Measurements from ENCODE around the gene FOCAD.

FOCAD gene

DNA sequence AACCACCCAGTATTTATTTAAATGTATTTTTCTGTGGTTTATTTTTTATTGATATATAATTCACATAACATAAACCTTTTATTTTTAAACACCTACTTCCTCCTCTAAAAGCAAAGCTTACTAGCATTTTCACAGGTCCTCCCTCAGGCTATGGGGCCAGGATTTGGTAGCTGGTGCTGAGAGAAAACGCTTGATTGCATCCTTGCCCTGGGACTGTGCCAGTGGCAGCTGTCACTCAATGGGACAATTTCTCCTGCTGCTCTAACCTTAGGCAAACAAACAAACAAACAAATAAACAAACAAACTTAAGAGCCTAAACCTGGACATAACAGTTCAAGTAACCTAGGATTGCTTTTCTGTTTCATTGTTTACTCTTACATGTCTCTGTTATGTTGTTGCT, 102.7 kb downstream of the FOCAD start:
- TF ChIP-seq CSDC2 (CRISPR knock-in tag; IDR thresholded peaks at IDR 0.05) (no peak), ZFP30 (CRISPR knock-in tag; IDR thresholded peaks at IDR 0.05) (no peak), TCF4 (CRISPR knock-in tag; IDR thresholded peaks at IDR 0.05; ENCODE audit: borderline replicate concordance) (no peak), ARNTL (CRISPR knock-in tag; IDR thresholded peaks at IDR 0.05; ENCODE audit: borderline replicate concordance, low read depth) (no peak), ZNF565 (CRISPR knock-in tag; conservative IDR thresholded peaks at IDR 0.05; ENCODE audit: low read depth) (no peak), ZFP3 (CRISPR knock-in tag; IDR thresholded peaks at IDR 0.05) (no peak), PPARA (CRISPR knock-in tag; IDR thresholded peaks at IDR 0.05; ENCODE audit: borderline replicate concordance) (no peak), BACH2 (CRISPR knock-in tag; IDR thresholded peaks at IDR 0.05; ENCODE audit: borderline replicate concordance) (no peak), ISL1 (CRISPR knock-in tag; IDR thresholded peaks at IDR 0.05) (no peak), RARB (CRISPR knock-in tag; IDR thresholded peaks at IDR 0.05) (no peak)
- TF ChIP-seq, protein P1, sequence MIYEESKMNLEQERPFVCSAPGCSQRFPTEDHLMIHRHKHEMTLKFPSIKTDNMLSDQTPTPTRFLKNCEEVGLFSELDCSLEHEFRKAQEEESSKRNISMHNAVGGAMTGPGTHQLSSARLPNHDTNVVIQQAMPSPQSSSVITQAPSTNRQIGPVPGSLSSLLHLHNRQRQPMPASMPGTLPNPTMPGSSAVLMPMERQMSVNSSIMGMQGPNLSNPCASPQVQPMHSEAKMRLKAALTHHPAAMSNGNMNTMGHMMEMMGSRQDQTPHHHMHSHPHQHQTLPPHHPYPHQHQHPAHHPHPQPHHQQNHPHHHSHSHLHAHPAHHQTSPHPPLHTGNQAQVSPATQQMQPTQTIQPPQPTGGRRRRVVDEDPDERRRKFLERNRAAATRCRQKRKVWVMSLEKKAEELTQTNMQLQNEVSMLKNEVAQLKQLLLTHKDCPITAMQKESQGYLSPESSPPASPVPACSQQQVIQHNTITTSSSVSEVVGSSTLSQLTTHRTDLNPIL (CRISPR knock-in tag; IDR thresholded peaks at IDR 0.05; ENCODE audit: low read depth) = no peak
- TF ChIP-seq, protein P2, sequence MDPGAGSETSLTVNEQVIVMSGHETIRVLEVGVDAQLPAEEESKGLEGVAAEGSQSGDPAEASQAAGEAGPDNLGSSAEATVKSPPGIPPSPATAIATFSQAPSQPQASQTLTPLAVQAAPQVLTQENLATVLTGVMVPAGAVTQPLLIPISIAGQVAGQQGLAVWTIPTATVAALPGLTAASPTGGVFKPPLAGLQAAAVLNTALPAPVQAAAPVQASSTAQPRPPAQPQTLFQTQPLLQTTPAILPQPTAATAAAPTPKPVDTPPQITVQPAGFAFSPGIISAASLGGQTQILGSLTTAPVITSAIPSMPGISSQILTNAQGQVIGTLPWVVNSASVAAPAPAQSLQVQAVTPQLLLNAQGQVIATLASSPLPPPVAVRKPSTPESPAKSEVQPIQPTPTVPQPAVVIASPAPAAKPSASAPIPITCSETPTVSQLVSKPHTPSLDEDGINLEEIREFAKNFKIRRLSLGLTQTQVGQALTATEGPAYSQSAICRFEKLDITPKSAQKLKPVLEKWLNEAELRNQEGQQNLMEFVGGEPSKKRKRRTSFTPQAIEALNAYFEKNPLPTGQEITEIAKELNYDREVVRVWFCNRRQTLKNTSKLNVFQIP (CRISPR knock-in tag; IDR thresholded peaks at IDR 0.05; ENCODE audit: borderline replicate concordance, low read depth) = no peak
- TF ChIP-seq, protein P3, sequence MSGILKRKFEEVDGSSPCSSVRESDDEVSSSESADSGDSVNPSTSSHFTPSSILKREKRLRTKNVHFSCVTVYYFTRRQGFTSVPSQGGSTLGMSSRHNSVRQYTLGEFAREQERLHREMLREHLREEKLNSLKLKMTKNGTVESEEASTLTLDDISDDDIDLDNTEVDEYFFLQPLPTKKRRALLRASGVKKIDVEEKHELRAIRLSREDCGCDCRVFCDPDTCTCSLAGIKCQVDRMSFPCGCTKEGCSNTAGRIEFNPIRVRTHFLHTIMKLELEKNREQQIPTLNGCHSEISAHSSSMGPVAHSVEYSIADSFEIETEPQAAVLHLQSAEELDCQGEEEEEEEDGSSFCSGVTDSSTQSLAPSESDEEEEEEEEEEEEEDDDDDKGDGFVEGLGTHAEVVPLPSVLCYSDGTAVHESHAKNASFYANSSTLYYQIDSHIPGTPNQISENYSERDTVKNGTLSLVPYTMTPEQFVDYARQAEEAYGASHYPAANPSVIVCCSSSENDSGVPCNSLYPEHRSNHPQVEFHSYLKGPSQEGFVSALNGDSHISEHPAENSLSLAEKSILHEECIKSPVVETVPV (CRISPR knock-in tag; IDR thresholded peaks at IDR 0.05) = no peak
- TF ChIP-seq, protein P4, sequence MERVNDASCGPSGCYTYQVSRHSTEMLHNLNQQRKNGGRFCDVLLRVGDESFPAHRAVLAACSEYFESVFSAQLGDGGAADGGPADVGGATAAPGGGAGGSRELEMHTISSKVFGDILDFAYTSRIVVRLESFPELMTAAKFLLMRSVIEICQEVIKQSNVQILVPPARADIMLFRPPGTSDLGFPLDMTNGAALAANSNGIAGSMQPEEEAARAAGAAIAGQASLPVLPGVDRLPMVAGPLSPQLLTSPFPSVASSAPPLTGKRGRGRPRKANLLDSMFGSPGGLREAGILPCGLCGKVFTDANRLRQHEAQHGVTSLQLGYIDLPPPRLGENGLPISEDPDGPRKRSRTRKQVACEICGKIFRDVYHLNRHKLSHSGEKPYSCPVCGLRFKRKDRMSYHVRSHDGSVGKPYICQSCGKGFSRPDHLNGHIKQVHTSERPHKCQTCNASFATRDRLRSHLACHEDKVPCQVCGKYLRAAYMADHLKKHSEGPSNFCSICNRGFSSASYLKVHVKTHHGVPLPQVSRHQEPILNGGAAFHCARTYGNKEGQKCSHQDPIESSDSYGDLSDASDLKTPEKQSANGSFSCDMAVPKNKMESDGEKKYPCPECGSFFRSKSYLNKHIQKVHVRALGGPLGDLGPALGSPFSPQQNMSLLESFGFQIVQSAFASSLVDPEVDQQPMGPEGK (CRISPR knock-in tag; IDR thresholded peaks at IDR 0.05; ENCODE audit: borderline replicate concordance) = no peak

DNA sequence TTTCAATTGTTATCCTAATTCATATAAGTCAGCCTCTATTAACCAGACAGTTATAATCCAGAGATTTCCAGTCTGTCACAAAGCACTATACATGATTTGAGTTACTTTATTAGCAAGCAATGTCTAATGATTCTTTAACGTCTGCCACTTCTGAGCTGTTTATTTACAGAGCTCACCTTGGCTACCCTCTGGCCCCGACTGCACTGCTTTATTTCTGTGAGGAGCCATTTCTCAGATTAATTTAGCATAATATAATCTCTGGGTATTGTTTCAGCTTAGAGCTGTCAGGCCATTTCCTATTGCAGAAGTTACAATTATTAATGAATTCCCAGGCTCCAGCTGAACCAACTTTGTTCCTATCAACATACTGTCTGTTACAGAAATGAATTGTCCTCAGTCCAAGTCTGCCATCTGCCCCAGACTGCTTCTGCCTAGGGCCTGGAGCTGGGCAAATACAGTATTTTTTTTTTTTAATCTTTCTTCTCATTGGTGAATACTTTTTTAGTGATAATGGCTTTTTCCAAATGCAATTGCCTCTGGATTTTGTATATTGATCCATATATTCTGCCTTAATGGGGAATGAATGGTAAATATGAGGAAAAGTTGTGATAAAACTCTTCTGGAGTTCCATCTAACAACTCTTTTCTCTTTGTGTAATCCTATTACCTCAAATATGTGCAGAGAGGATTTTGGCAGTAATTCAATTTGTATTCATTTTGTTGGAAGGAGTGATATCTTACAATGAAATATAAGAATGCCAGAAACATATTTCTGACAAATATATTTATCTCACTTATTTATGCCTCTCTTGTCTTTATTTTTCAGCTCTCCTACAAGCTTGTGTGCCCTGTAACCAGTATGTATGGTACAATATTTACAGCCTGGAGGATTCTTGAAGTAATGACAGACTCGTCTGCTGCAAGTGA, 104.7 kb downstream of the FOCAD start:
- TF ChIP-seq, protein P1 (CRISPR knock-in tag; IDR thresholded peaks at IDR 0.05; ENCODE audit: low read depth) = no peak
- peak; percentile 75 for ATAC-seq

More for the DNA sequence above, 102.7 kb downstream of the FOCAD start:
- no peak for ATAC-seq

DNA sequence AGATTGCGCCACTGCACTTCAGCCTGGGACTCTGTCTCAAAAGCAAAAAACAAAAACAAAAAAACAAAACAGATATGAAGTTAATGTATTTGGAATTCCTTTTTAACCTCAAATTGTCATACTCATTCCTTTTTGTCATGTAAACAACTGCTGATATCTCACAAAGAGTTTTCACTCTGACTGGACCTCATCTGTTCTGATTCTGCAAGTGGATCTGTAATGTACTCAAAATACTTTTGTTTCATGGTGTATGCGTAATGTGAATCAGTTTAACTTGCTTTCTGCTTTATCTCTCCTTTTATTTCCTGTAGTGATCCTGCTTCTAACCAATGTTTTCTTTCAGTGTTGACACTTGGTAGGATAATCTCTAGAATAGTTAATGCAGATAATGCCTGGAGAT, 106.7 kb downstream of the FOCAD start:
- TF ChIP-seq PPARA (CRISPR knock-in tag; IDR thresholded peaks at IDR 0.05; ENCODE audit: borderline replicate concordance) (no peak), TOX (CRISPR knock-in tag; IDR thresholded peaks at IDR 0.05; ENCODE audit: borderline replicate concordance) (no peak)
- TF ChIP-seq, protein P1 (CRISPR knock-in tag; IDR thresholded peaks at IDR 0.05; ENCODE audit: low read depth) = no peak
- no peak for ATAC-seq

DNA sequence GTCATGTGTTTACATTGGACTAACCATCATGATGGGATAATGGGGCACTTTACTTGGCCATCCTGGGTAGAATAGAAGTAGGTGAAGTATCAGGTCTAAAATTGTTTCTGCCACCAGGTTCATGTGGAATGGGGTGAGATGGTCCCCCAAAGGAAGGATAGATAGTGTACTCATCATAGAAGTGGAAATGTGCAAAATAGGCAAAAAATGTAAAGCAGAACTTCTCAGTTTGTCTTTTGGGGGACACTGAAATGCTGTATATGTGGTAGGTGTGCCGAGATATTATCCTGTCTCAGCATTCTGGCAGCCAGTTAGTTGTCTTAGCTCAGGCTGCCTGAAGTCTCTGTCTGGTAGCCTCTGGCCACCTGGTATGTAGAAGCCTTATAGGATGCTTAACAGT, 107.6 kb downstream of the FOCAD start:
- TF ChIP-seq ARNTL (CRISPR knock-in tag; IDR thresholded peaks at IDR 0.05; ENCODE audit: borderline replicate concordance, low read depth) (no peak), ESRRG (CRISPR knock-in tag; IDR thresholded peaks at IDR 0.05) (no peak), ZNF8 (CRISPR knock-in tag; IDR thresholded peaks at IDR 0.05) (no peak)
- TF ChIP-seq, protein P5, sequence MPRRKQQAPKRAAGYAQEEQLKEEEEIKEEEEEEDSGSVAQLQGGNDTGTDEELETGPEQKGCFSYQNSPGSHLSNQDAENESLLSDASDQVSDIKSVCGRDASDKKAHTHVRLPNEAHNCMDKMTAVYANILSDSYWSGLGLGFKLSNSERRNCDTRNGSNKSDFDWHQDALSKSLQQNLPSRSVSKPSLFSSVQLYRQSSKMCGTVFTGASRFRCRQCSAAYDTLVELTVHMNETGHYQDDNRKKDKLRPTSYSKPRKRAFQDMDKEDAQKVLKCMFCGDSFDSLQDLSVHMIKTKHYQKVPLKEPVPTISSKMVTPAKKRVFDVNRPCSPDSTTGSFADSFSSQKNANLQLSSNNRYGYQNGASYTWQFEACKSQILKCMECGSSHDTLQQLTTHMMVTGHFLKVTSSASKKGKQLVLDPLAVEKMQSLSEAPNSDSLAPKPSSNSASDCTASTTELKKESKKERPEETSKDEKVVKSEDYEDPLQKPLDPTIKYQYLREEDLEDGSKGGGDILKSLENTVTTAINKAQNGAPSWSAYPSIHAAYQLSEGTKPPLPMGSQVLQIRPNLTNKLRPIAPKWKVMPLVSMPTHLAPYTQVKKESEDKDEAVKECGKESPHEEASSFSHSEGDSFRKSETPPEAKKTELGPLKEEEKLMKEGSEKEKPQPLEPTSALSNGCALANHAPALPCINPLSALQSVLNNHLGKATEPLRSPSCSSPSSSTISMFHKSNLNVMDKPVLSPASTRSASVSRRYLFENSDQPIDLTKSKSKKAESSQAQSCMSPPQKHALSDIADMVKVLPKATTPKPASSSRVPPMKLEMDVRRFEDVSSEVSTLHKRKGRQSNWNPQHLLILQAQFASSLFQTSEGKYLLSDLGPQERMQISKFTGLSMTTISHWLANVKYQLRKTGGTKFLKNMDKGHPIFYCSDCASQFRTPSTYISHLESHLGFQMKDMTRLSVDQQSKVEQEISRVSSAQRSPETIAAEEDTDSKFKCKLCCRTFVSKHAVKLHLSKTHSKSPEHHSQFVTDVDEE (CRISPR knock-in tag; IDR thresholded peaks at IDR 0.05) = no peak
- ATAC-seq = no peak

Measured in SK-N-SH treated with all-trans-retinoic acid at 6 μM for 48 hours (cell line).